Duodenal mucosa (tissue), 2 donors: ENCODE measurements around the gene PIK3AP1.

Experiments used
- H3K27ac ChIP-seq: one replicate; pipeline ENCODE4 v1.7.0; 2013; ENCODE audit warnings: low read depth, low read length
- H3K27me3 ChIP-seq, 2 donors: one replicate each; pipeline ENCODE4 v1.7.0; 2013; ENCODE audit warnings: low read length in 2 of 2, control low read depth in 1 of 2; ENCODE audit not compliant: insufficient read depth in 2 of 2, control insufficient read depth in 1 of 2
- H3K36me3 ChIP-seq, 2 donors: one replicate each; pipeline ENCODE4 v1.7.0; 2013; ENCODE audit warnings: low read length in 2 of 2, control low read depth in 1 of 2; ENCODE audit not compliant: insufficient read depth in 2 of 2, control insufficient read depth in 1 of 2
- H3K4me1 ChIP-seq, 2 donors: one replicate each; pipeline ENCODE4 v1.7.0; 2013; ENCODE audit warnings: low read length in 2 of 2, control low read depth in 1 of 2; ENCODE audit not compliant: insufficient read depth in 2 of 2, control insufficient read depth in 1 of 2
- H3K4me3 ChIP-seq, 2 donors: one replicate each; pipeline ENCODE4 v1.7.0; 2013; ENCODE audit warnings: low read length in 2 of 2, low read depth in 1 of 2
- H3K9ac ChIP-seq, 2 donors: one replicate each; pipeline ENCODE4 v1.7.0; 2013; ENCODE audit warnings: low read length in 2 of 2, low read depth in 1 of 2
- H3K9me3 ChIP-seq, 2 donors: one replicate each; pipeline ENCODE4 v1.7.0; 2013; ENCODE audit warnings: low read length in 2 of 2, control low read depth in 1 of 2; ENCODE audit not compliant: control insufficient read depth in 1 of 2

Gene PIK3AP1

GRCh38 chr10:96639899-96640298 lies 80.4 kb downstream of the PIK3AP1 start:
- Histone ChIP-seq H3K9ac (no peak overlapping the region), H3K4me1 (peaks cover 6 to 29% of the 10 kb centered on the region in 2 donors), H3K27ac (no peak overlapping the region), H3K4me3 (no peak overlapping the region), H3K9me3 (no peaks in the 10 kb centered on the region), H3K36me3 (no peaks in the 10 kb centered on the region), H3K27me3 (no peaks in the 10 kb centered on the region)

- H3K9me3 ChIP-seq, result no peaks in the 10 kb centered on the region
- H3K27ac ChIP-seq, result no peak overlapping the region
- no peaks in the 10 kb centered on the region for H3K27me3 ChIP-seq
- no peak overlapping the region for H3K4me3 ChIP-seq
- no peak overlapping the region for H3K9ac ChIP-seq
- peaks cover 6 to 29% of the 10 kb centered on the region in 2 donors for H3K4me1 ChIP-seq
- H3K36me3 ChIP-seq, result no peaks in the 10 kb centered on the region
Observed at GRCh38 chr10:96638696-96639095, 81.6 kb downstream of the PIK3AP1 start.

- Histone ChIP-seq H3K4me1 (peaks cover 7 to 29% of the 10 kb centered on the region in 2 donors), H3K36me3 (no peaks in the 10 kb centered on the region), H3K27me3 (no peaks in the 10 kb centered on the region), H3K9ac (no peak overlapping the region), H3K9me3 (no peaks in the 10 kb centered on the region), H3K27ac (no peak overlapping the region), H3K4me3 (no peak overlapping the region)
Observed at GRCh38 chr10:96638120-96638519, 82.2 kb downstream of the PIK3AP1 start.

GRCh38 chr10:96637709-96638108 lies 82.6 kb downstream of the PIK3AP1 start:
- Histone ChIP-seq H3K27me3 (no peaks in the 10 kb centered on the region), H3K27ac (no peak overlapping the region), H3K9ac (no peak overlapping the region), H3K9me3 (no peaks in the 10 kb centered on the region), H3K36me3 (no peaks in the 10 kb centered on the region), H3K4me3 (no peak overlapping the region), H3K4me1 (peaks cover 11 to 29% of the 10 kb centered on the region in 2 donors)

GRCh38 chr10:96636551-96636950 lies 83.8 kb downstream of the PIK3AP1 start:
- H3K9me3 ChIP-seq, result no peaks in the 10 kb centered on the region
- peaks cover 14 to 29% of the 10 kb centered on the region in 2 donors for H3K4me1 ChIP-seq
- no peak overlapping the region for H3K27ac ChIP-seq

GRCh38 chr10:96632974-96633710 lies 87.2 kb downstream of the PIK3AP1 start:
- H3K4me1 ChIP-seq, result peaks cover 14 to 15% of the 10 kb centered on the region in 2 donors
- no peak overlapping the region for H3K4me3 ChIP-seq
- no peak overlapping the region for H3K9ac ChIP-seq
- no peak overlapping the region for H3K27ac ChIP-seq
- H3K9me3 ChIP-seq, result no peaks in the 10 kb centered on the region
- H3K36me3 ChIP-seq, result no peaks in the 10 kb centered on the region
- no peaks in the 10 kb centered on the region for H3K27me3 ChIP-seq

More at GRCh38 chr10:96636551-96636950, 83.8 kb downstream of the PIK3AP1 start:
- no peaks in the 10 kb centered on the region for H3K27me3 ChIP-seq
- H3K36me3 ChIP-seq, result no peaks in the 10 kb centered on the region
- no peak overlapping the region for H3K9ac ChIP-seq
- no peak overlapping the region for H3K4me3 ChIP-seq

- Histone ChIP-seq H3K27ac (no peak overlapping the region), H3K9me3 (no peaks in the 10 kb centered on the region), H3K27me3 (no peaks in the 10 kb centered on the region), H3K36me3 (peaks cover 3 to 8% of the 10 kb centered on the region in 2 donors), H3K9ac (no peak overlapping the region), H3K4me3 (no peak overlapping the region), H3K4me1 (no peaks in the 10 kb centered on the region)
Observed at GRCh38 chr10:96627292-96627691, 93.0 kb downstream of the PIK3AP1 start.

- Histone ChIP-seq H3K27ac (no peak overlapping the region), H3K9ac (no peak overlapping the region), H3K9me3 (no peaks in the 10 kb centered on the region), H3K4me3 (no peak overlapping the region), H3K4me1 (no peaks in the 10 kb centered on the region), H3K27me3 (no peaks in the 10 kb centered on the region), H3K36me3 (peaks cover 3 to 8% of the 10 kb centered on the region in 2 donors)
Observed at GRCh38 chr10:96626795-96627194, 93.5 kb downstream of the PIK3AP1 start.

GRCh38 chr10:96625173-96625572 lies 95.1 kb downstream of the PIK3AP1 start:
- Histone ChIP-seq H3K9me3 (no peaks in the 10 kb centered on the region), H3K9ac (no peak overlapping the region), H3K4me3 (no peak overlapping the region), H3K4me1 (peaks cover 3 to 5% of the 10 kb centered on the region in 2 donors), H3K27me3 (no peaks in the 10 kb centered on the region), H3K27ac (no peak overlapping the region), H3K36me3 (peaks cover 3 to 11% of the 10 kb centered on the region in 2 donors)

GRCh38 chr10:96622013-96622787 lies 98.1 kb downstream of the PIK3AP1 start:
- Histone ChIP-seq H3K36me3 (peaks cover 3 to 11% of the 10 kb centered on the region in 2 donors), H3K4me3 (no peak overlapping the region), H3K9ac (no peak overlapping the region), H3K4me1 (peaks cover 18 to 26% of the 10 kb centered on the region in 2 donors), H3K27me3 (no peaks in the 10 kb centered on the region), H3K9me3 (no peaks in the 10 kb centered on the region), H3K27ac (no peak overlapping the region)
